PFSK-1 (cell line): Measurements from ENCODE around the gene PCDH15.

Experiments used
- FOXP2 ChIP-seq: optimal IDR thresholded peaks from 2 replicates; pipeline ENCODE3; 2011; ENCODE audit warnings: borderline replicate concordance, control low read depth, inconsistent platforms; ENCODE audit not compliant: insufficient read depth; ENCODE audit errors: extremely low read length, extremely low read depth
- POLR2AphosphoS5 ChIP-seq: IDR thresholded peaks from 2 replicates; pipeline ENCODE4 v1.6.1; 2012; ENCODE audit warnings: low read depth, mild to moderate bottlenecking, control low read depth, low read length, moderate library complexity
- REST ChIP-seq, 2 experiments: IDR thresholded peaks; 2 replicates each; pipeline versions ENCODE4 v1.6.1 to v1.8.0; 2011 to 2012; ENCODE audit warnings: low read depth in 2 of 2, low read length in 2 of 2, control low read depth in 1 of 2, inconsistent platforms in 1 of 2, mild to moderate bottlenecking in 1 of 2, moderate library complexity in 1 of 2; ENCODE audit not compliant: insufficient read depth in 1 of 2
- SIN3A ChIP-seq: IDR thresholded peaks from 2 replicates; pipeline ENCODE4 v1.6.1; 2012; ENCODE audit warnings: mild to moderate bottlenecking, low read length, moderate library complexity, borderline replicate concordance; ENCODE audit not compliant: insufficient read depth
- TAF1 ChIP-seq: IDR thresholded peaks from 2 replicates; pipeline ENCODE4 v1.6.1; 2012; ENCODE audit warnings: low read length, control low read depth, borderline replicate concordance; ENCODE audit not compliant: insufficient read depth

The PCDH15 gene

GRCh38 chr10:53990799-53991238, 810.2 kb downstream of the PCDH15 start:
- TF ChIP-seq TAF1 (no peak), SIN3A (no peak), REST (IDR thresholded peaks at IDR 0.05; ENCODE audit: insufficient read depth in 1 of 2, low read depth in 2 of 2, low read length in 2 of 2) (no peak), POLR2AphosphoS5 (no peak), FOXP2 (no peak)

GRCh38 chr10:53983431-53983830, 817.6 kb downstream of the PCDH15 start:
- TF ChIP-seq FOXP2 = no peak
- no peak for TF ChIP-seq SIN3A
- no peak for TF ChIP-seq TAF1
- no peak for TF ChIP-seq REST (IDR thresholded peaks at IDR 0.05; ENCODE audit: insufficient read depth in 1 of 2, low read depth in 2 of 2, low read length in 2 of 2)
- TF ChIP-seq POLR2AphosphoS5 = no peak

GRCh38 chr10:53980210-53980609, 820.8 kb downstream of the PCDH15 start:
- TF ChIP-seq FOXP2 (no peak), SIN3A (no peak), REST (IDR thresholded peaks at IDR 0.05; ENCODE audit: insufficient read depth in 1 of 2, low read depth in 2 of 2, low read length in 2 of 2) (no peak), TAF1 (no peak), POLR2AphosphoS5 (no peak)

GRCh38 chr10:53978301-53978700, 822.7 kb downstream of the PCDH15 start:
- TF ChIP-seq TAF1 (no peak), SIN3A (no peak), POLR2AphosphoS5 (no peak), REST (IDR thresholded peaks at IDR 0.05; ENCODE audit: insufficient read depth in 1 of 2, low read depth in 2 of 2, low read length in 2 of 2) (no peak), FOXP2 (no peak)

GRCh38 chr10:53977267-53977666, 823.8 kb downstream of the PCDH15 start:
- TF ChIP-seq FOXP2 (no peak), POLR2AphosphoS5 (no peak), SIN3A (no peak), REST (IDR thresholded peaks at IDR 0.05; ENCODE audit: insufficient read depth in 1 of 2, low read depth in 2 of 2, low read length in 2 of 2) (no peak), TAF1 (no peak)
